Myometrial cell (primary cell): ENCODE results near the gene AASS. TPM values are rescaled to one million over a fixed set of nuclear protein-coding genes. Genes with fewer than 3 reads are reported as not detected.

Source experiments
- total RNA-seq: library from RNA; depleted of rRNA; stranded (reverse); fragments of >200 nt; gene quantifications from 2 replicates; pipeline ENCODE4 v1.2.3, GENCODE V29; 2015

Gene AASS
- 20.5 and 23.6 TPM in 2 replicates for total RNA-seq

GRCh38 chr7:122143751-122144711 lies at the start of gene AASS:
Gene AASS, minus strand, starts transcription at chr7:122144249. Its CDS starts 10,523 bp downstream, at chr7:122133726.

Other genes starting within 250 kb of the AASS start
- not detected in 2 replicates for gene FEZF1, start 160.5 kb upstream of the AASS start, total RNA-seq